ENCODE results near the gene PTGIS. TPM values are rescaled to one million over a fixed set of nuclear protein-coding genes. Genes with fewer than 3 reads are reported as not detected.

The PTGIS gene
- polyA plus RNA-seq, 3 donors from 2014 or later, result not detected

DNA sequence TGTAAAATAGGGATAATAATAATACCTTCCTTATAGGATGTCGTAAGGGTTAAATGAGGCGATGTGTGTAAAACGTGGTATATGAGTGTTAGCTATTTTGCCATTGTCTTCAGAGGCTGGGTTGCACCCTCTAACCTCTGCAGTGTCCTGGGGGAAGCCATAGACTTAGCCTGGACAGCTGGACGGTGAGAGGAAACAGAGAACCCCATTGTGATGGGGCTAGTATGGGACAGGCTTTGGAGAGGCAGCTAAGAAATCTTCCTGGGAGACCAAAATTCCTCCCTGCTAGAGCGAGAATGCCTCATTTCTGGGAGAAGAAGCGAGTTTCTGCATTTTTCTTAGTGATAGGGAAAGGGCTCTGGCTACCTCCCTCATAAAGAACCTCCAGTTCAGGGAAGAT is 108.3 kb downstream of the PTGIS start:
- DNase-seq, result no peak
- H3K27ac Mint-ChIP-seq, result no peak overlapping the region
- H3K36me3 Mint-ChIP-seq, result no peaks in the 10 kb centered on the region
- H3K4me3 Mint-ChIP-seq, result no peak overlapping the region
- no peaks in the 10 kb centered on the region for H3K9me3 Mint-ChIP-seq
- peaks cover 0 to 15% (median 12%) of the 10 kb centered on the region in 3 donors for H3K27me3 Mint-ChIP-seq (ENCODE audit: low read depth in 3 of 3)
- H3K4me1 Mint-ChIP-seq, result no peaks in the 10 kb centered on the region

DNA sequence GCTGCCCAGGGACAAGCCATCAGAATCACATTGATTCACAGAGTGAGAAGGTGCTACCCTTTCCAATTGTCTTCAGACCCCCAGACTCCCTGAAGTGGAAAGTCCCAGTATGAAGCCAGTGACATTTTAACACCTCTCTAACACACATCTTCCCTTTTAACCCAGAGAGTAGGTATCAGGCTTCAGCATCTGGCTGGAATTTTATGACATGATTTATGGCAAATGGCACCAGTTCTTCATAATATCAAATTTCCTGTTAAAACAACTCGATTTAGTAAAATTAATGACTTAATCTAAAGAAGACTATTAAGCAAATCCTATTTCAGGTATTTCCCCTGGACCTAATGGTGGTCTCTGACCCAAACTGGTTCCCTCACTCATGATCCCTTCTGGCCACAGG is 110.5 kb downstream of the PTGIS start:
- Mint-ChIP-seq H3K4me3 (no peak overlapping the region), H3K36me3 (no peaks in the 10 kb centered on the region), H3K27me3 (ENCODE audit: low read depth in 3 of 3) (peaks cover 1 to 14% (median 12%) of the 10 kb centered on the region in 3 donors), H3K27ac (no peak overlapping the region), H3K4me1 (no peaks in the 10 kb centered on the region), H3K9me3 (no peaks in the 10 kb centered on the region)
- DNase-seq, result no peak

DNA sequence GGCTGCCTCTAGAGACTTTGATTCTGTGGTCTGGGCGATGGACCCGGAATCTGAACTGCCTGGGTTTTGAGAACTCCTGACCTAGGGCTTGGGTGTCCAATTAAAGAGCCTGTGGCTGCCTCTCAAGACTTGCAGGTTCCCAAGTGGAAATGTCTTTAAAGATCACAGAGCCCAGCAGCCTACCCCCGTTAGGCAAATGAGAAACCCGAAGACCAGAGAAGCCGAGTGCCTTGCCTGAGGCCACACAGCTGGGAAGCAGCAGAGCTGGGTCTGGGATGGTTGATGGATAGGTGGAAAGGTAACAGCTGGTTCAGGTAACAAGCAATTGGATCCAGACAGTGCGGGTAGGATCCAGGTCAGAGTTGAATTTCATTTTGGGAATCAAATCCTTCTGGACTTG is 111.3 kb downstream of the PTGIS start:
- Mint-ChIP-seq H3K4me1 (no peaks in the 10 kb centered on the region), H3K36me3 (no peaks in the 10 kb centered on the region), H3K4me3 (no peak overlapping the region), H3K27me3 (ENCODE audit: low read depth in 3 of 3) (peaks cover 5 to 14% (median 12%) of the 10 kb centered on the region in 3 donors), H3K9me3 (no peaks in the 10 kb centered on the region), H3K27ac (no peak overlapping the region)
- DNase-seq, result no peak

DNA sequence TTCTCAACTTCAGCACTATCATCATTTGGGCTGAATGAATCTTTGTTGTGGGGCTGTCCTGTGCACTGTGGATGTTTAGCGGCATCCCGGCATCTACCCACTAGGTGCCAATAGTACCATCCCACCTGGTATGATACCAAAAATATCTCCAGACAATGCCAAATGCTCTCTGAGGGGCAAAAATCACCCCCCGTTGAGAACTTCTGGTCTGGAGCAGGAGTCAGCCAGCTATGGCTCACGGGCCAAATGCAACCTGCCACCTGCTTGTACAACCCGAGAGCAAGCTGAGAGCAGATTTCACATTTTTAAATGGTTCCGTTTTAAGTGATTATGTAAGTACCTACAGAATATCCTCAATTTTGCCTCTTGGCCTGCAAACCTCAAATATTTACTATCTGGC is 112.2 kb downstream of the PTGIS start:
- no peaks in the 10 kb centered on the region for H3K36me3 Mint-ChIP-seq
- H3K27me3 Mint-ChIP-seq (ENCODE audit: low read depth in 3 of 3), result peaks cover 5 to 17% (median 9%) of the 10 kb centered on the region in 3 donors
- no peak for DNase-seq
- H3K9me3 Mint-ChIP-seq, result no peaks in the 10 kb centered on the region
- H3K27ac Mint-ChIP-seq, result no peak overlapping the region
- H3K4me3 Mint-ChIP-seq, result no peak overlapping the region
- H3K4me1 Mint-ChIP-seq, result no peaks in the 10 kb centered on the region

Other genes with a start within 250 kb of the PTGIS start
- not detected for gene KCNB1, start 85.5 kb downstream of the PTGIS start, polyA plus RNA-seq
- gene B4GALT5, start 145.7 kb upstream of the PTGIS start, polyA plus RNA-seq, result 1 to 10 TPM in 2 of 3 donors, under 1 TPM in 1; 0.35 to 3.2 (median 2.8) TPM
- gene SLC9A8, start 244.7 kb upstream of the PTGIS start, polyA plus RNA-seq, result 1 to 10 TPM; 2.5 to 9.1 (median 3.2) TPM